GM23338 (cell line): ENCODE results near the gene RIN3. TPM values are rescaled to one million over a fixed set of nuclear protein-coding genes. Genes with fewer than 3 reads are reported as not detected.

Experiments
- ATAC-seq: fragments of 200-7000 bp; cut with Tn5 transposase; 3 replicates; pipeline ENCODE4 v1.9.1; 2020
- DNase-seq: peaks from one replicate; pipeline ENCODE4 v3.0.0-alpha.2; 2015; ENCODE audit warnings: low spot score
- H2AFZ ChIP-seq: fragments of 200-600 bp; sonication (generic); 2 replicates; pipeline ENCODE4 v1.8.0; 2016; ENCODE audit warnings: antibody characterized with exemption, mild to moderate bottlenecking, moderate library complexity
- H3F3A ChIP-seq: fragments of 200-600 bp; sonication (generic); replicated peaks from 2 replicates; pipeline ENCODE4 v1.8.0; 2017; ENCODE audit warnings: antibody characterized with exemption, mixed run types, low read depth
- H3K27ac ChIP-seq: fragments of 200-600 bp; sonication (generic); 2 replicates; pipeline ENCODE4 v1.6.1; 2016; ENCODE audit warnings: low read depth
- H3K27me3 ChIP-seq: fragments of 200-600 bp; sonication (generic); 2 replicates; pipeline ENCODE4 v1.8.0; 2016; ENCODE audit warnings: mild to moderate bottlenecking, mixed run types, moderate library complexity; ENCODE audit not compliant: insufficient read depth
- H3K36me3 ChIP-seq: fragments of 200-600 bp; sonication (generic); 2 replicates; pipeline ENCODE4 v1.8.0; 2016; ENCODE audit warnings: mild to moderate bottlenecking; ENCODE audit not compliant: insufficient read depth
- H3K4me1 ChIP-seq: fragments of 200-600 bp; sonication (generic); 2 replicates; pipeline ENCODE4 v1.8.0; 2016; ENCODE audit warnings: mild to moderate bottlenecking, moderate library complexity; ENCODE audit not compliant: insufficient read depth
- H3K4me2 ChIP-seq: fragments of 200-600 bp; sonication (generic); 2 replicates; pipeline ENCODE4 v1.7.1; 2017; ENCODE audit warnings: mixed run types
- H3K4me3 ChIP-seq: fragments of 200-600 bp; sonication (generic); 2 replicates; pipeline ENCODE4 v1.6.1; 2016; ENCODE audit warnings: mixed run types
- H3K79me2 ChIP-seq: fragments of 200-600 bp; sonication (generic); replicated peaks from 2 replicates; pipeline ENCODE4 v1.8.0; 2017; ENCODE audit warnings: mild to moderate bottlenecking; ENCODE audit not compliant: insufficient read depth
- H3K9me2 ChIP-seq: fragments of 200-600 bp; sonication (generic); 2 replicates; pipeline ENCODE4 v1.8.0; 2017; ENCODE audit not compliant: insufficient read depth
- H4K20me1 ChIP-seq: fragments of 200-600 bp; sonication (generic); replicated peaks from 2 replicates; pipeline ENCODE4 v1.8.0; 2017; ENCODE audit warnings: mild to moderate bottlenecking; ENCODE audit not compliant: insufficient read depth
- H3K27ac Mint-ChIP-seq: 2 replicates; pipeline ENCODE4 v1.8.0; 2020; ENCODE audit warnings: inconsistent platforms, mild to moderate bottlenecking, moderate library complexity, mixed read lengths
- H3K27me3 Mint-ChIP-seq: 3 replicates; pipeline ENCODE4 v1.8.0; 2022; ENCODE audit warnings: low read depth, mild to moderate bottlenecking, moderate library complexity, mixed read lengths, inconsistent platforms; ENCODE audit not compliant: insufficient read depth, poor library complexity
- H3K36me3 Mint-ChIP-seq: 3 replicates; pipeline ENCODE4 v1.8.0; 2021; ENCODE audit warnings: low read depth, mild to moderate bottlenecking, inconsistent platforms, moderate library complexity, mixed read lengths
- H3K4me1 Mint-ChIP-seq: 3 replicates; pipeline ENCODE4 v1.8.0; 2020; ENCODE audit warnings: mild to moderate bottlenecking, inconsistent platforms, mixed read lengths
- H3K4me3 Mint-ChIP-seq: 3 replicates; pipeline ENCODE4 v1.8.0; 2021; ENCODE audit warnings: moderate library complexity, mild to moderate bottlenecking, inconsistent platforms, mixed read lengths
- H3K9me3 Mint-ChIP-seq: 3 replicates; pipeline ENCODE4 v1.8.0; 2020; ENCODE audit warnings: moderate library complexity, mild to moderate bottlenecking, inconsistent platforms, mixed read lengths
- CREB1 ChIP-seq: fragments of 250-450 bp; sonication (Bioruptor Pico); IDR thresholded peaks from 2 replicates; pipeline ENCODE4 v1.5.0; 2020; ENCODE audit warnings: low read depth, mild to moderate bottlenecking, moderate library complexity
- EZH2 ChIP-seq: fragments of 200-600 bp; sonication (generic); IDR thresholded peaks from one replicate; pipeline ENCODE4 v1.8.0; 2017; ENCODE audit warnings: antibody characterized with exemption, mild to moderate bottlenecking, low read depth; ENCODE audit not compliant: unreplicated experiment
- EZH2phosphoT487 ChIP-seq: fragments of 200-600 bp; sonication (generic); IDR thresholded peaks from one replicate; pipeline ENCODE4 v1.8.1; 2018; ENCODE audit warnings: antibody characterized with exemption; ENCODE audit not compliant: unreplicated experiment
- JUNB ChIP-seq: IDR thresholded peaks from one replicate; pipeline ENCODE4 v1.6.1; 2016; ENCODE audit warnings: antibody characterized with exemption; ENCODE audit not compliant: unreplicated experiment
- STAT1 ChIP-seq: IDR thresholded peaks from one replicate; pipeline ENCODE4 v1.6.1; 2016; ENCODE audit warnings: antibody characterized with exemption; ENCODE audit not compliant: unreplicated experiment
- polyA plus RNA-seq: library from polyadenylated mRNA; unstranded; fragments of >200 nt; fragmentation: Nextera tagmentation; extraction: Ambion mirVana; gene quantifications from 2 replicates; pipeline ENCODE4 v1.2.1, GENCODE V29; 2016
- total RNA-seq: library from RNA; depleted of rRNA; stranded (reverse); fragments of >200 nt; shearing (Covaris generic); gene quantifications from 2 replicates; pipeline ENCODE4 v1.2.3, GENCODE V29; 2014
- TF ChIP-seq, protein P1 (sequence below): fragments of 250-450 bp; sonication (Bioruptor Pico); IDR thresholded peaks from 2 replicates; pipeline ENCODE4 v1.5.0; 2020; ENCODE audit warnings: mild to moderate bottlenecking, moderate library complexity
- TF ChIP-seq, protein P2 (sequence below), 2 experiments: fragments of 200-600 bp in 1 of 2; sonication (generic) in 1 of 2; conservative IDR thresholded peaks; 2 replicates each; pipeline versions ENCODE4 v1.5.1 to v1.6.1; 2016 to 2017; ENCODE audit warnings: antibody characterized with exemption in 2 of 2, low read depth in 2 of 2, mild to moderate bottlenecking in 2 of 2, moderate library complexity in 1 of 2
- TF ChIP-seq, protein P3 (sequence below): IDR thresholded peaks from 2 replicates; pipeline ENCODE4 v1.6.1; 2016; ENCODE audit warnings: antibody characterized with exemption
- TF ChIP-seq, protein P4 (sequence below): IDR thresholded peaks from one replicate; pipeline ENCODE4 v1.6.1; 2018; ENCODE audit warnings: antibody characterized with exemption; ENCODE audit not compliant: unreplicated experiment

RIN3 gene
- total and polyA plus RNA-seq, 2 experiments from 2014 or later: 0.97 to 1.5 TPM

DNA sequence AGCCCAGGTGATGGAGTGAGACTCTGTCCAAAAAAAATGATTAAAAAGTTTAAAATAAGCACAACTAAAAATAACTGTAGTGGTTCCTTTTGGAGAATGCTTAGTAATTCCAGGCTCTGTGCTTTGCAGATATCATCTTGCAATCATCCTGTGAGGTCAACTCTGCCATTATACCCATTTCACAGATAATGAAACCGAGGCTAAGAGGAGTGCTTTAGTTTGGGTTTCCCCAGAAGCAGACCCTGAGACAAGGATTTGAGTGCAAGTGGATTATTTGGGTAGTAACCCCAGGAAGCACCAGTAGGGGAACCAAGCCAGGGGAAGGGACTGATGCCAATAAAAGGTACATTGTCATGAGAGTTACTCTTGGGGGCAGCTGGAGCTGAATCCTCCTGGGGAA, 44.7 kb downstream of the RIN3 start:
- H3K9me2 ChIP-seq: no peaks in the 10 kb centered on the region
- TF ChIP-seq, protein P1, sequence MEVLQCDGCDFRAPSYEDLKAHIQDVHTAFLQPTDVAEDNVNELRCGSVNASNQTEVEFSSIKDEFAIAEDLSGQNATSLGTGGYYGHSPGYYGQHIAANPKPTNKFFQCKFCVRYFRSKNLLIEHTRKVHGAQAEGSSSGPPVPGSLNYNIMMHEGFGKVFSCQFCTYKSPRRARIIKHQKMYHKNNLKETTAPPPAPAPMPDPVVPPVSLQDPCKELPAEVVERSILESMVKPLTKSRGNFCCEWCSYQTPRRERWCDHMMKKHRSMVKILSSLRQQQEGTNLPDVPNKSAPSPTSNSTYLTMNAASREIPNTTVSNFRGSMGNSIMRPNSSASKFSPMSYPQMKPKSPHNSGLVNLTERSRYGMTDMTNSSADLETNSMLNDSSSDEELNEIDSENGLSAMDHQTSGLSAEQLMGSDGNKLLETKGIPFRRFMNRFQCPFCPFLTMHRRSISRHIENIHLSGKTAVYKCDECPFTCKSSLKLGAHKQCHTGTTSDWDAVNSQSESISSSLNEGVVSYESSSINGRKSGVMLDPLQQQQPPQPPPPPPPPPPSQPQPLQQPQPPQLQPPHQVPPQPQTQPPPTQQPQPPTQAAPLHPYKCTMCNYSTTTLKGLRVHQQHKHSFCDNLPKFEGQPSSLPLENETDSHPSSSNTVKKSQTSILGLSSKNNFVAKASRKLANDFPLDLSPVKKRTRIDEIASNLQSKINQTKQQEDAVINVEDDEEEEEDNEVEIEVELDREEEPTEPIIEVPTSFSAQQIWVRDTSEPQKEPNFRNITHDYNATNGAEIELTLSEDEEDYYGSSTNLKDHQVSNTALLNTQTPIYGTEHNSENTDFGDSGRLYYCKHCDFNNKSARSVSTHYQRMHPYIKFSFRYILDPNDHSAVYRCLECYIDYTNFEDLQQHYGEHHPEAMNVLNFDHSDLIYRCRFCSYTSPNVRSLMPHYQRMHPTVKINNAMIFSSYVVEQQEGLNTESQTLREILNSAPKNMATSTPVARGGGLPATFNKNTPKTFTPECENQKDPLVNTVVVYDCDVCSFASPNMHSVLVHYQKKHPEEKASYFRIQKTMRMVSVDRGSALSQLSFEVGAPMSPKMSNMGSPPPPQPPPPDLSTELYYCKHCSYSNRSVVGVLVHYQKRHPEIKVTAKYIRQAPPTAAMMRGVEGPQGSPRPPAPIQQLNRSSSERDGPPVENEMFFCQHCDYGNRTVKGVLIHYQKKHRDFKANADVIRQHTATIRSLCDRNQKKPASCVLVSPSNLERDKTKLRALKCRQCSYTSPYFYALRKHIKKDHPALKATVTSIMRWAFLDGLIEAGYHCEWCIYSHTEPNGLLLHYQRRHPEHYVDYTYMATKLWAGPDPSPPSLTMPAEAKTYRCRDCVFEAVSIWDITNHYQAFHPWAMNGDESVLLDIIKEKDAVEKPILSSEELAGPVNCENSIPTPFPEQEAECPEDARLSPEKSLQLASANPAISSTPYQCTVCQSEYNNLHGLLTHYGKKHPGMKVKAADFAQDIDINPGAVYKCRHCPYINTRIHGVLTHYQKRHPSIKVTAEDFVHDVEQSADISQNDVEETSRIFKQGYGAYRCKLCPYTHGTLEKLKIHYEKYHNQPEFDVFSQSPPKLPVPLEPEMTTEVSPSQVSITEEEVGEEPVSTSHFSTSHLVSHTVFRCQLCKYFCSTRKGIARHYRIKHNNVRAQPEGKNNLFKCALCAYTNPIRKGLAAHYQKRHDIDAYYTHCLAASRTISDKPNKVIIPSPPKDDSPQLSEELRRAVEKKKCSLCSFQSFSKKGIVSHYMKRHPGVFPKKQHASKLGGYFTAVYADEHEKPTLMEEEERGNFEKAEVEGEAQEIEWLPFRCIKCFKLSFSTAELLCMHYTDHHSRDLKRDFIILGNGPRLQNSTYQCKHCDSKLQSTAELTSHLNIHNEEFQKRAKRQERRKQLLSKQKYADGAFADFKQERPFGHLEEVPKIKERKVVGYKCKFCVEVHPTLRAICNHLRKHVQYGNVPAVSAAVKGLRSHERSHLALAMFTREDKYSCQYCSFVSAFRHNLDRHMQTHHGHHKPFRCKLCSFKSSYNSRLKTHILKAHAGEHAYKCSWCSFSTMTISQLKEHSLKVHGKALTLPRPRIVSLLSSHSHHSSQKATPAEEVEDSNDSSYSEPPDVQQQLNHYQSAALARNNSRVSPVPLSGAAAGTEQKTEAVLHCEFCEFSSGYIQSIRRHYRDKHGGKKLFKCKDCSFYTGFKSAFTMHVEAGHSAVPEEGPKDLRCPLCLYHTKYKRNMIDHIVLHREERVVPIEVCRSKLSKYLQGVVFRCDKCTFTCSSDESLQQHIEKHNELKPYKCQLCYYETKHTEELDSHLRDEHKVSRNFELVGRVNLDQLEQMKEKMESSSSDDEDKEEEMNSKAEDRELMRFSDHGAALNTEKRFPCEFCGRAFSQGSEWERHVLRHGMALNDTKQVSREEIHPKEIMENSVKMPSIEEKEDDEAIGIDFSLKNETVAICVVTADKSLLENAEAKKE (CRISPR knock-in tag): no peak
- no peak for TF ChIP-seq CREB1 (CRISPR knock-in tag)
- no peak for TF ChIP-seq JUNB
- TF ChIP-seq, protein P2, sequence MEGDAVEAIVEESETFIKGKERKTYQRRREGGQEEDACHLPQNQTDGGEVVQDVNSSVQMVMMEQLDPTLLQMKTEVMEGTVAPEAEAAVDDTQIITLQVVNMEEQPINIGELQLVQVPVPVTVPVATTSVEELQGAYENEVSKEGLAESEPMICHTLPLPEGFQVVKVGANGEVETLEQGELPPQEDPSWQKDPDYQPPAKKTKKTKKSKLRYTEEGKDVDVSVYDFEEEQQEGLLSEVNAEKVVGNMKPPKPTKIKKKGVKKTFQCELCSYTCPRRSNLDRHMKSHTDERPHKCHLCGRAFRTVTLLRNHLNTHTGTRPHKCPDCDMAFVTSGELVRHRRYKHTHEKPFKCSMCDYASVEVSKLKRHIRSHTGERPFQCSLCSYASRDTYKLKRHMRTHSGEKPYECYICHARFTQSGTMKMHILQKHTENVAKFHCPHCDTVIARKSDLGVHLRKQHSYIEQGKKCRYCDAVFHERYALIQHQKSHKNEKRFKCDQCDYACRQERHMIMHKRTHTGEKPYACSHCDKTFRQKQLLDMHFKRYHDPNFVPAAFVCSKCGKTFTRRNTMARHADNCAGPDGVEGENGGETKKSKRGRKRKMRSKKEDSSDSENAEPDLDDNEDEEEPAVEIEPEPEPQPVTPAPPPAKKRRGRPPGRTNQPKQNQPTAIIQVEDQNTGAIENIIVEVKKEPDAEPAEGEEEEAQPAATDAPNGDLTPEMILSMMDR (conservative IDR thresholded peaks at IDR 0.05; ENCODE audit: low read depth in 2 of 2): no peak
- no peak for TF ChIP-seq EZH2phosphoT487
- TF ChIP-seq, protein P3, sequence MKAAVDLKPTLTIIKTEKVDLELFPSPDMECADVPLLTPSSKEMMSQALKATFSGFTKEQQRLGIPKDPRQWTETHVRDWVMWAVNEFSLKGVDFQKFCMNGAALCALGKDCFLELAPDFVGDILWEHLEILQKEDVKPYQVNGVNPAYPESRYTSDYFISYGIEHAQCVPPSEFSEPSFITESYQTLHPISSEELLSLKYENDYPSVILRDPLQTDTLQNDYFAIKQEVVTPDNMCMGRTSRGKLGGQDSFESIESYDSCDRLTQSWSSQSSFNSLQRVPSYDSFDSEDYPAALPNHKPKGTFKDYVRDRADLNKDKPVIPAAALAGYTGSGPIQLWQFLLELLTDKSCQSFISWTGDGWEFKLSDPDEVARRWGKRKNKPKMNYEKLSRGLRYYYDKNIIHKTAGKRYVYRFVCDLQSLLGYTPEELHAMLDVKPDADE: no peak
- TF ChIP-seq EZH2: no peak
- no peak for TF ChIP-seq STAT1
- TF ChIP-seq, protein P4, sequence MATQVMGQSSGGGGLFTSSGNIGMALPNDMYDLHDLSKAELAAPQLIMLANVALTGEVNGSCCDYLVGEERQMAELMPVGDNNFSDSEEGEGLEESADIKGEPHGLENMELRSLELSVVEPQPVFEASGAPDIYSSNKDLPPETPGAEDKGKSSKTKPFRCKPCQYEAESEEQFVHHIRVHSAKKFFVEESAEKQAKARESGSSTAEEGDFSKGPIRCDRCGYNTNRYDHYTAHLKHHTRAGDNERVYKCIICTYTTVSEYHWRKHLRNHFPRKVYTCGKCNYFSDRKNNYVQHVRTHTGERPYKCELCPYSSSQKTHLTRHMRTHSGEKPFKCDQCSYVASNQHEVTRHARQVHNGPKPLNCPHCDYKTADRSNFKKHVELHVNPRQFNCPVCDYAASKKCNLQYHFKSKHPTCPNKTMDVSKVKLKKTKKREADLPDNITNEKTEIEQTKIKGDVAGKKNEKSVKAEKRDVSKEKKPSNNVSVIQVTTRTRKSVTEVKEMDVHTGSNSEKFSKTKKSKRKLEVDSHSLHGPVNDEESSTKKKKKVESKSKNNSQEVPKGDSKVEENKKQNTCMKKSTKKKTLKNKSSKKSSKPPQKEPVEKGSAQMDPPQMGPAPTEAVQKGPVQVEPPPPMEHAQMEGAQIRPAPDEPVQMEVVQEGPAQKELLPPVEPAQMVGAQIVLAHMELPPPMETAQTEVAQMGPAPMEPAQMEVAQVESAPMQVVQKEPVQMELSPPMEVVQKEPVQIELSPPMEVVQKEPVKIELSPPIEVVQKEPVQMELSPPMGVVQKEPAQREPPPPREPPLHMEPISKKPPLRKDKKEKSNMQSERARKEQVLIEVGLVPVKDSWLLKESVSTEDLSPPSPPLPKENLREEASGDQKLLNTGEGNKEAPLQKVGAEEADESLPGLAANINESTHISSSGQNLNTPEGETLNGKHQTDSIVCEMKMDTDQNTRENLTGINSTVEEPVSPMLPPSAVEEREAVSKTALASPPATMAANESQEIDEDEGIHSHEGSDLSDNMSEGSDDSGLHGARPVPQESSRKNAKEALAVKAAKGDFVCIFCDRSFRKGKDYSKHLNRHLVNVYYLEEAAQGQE: no peak
- peaks cover 5% of the 10 kb centered on the region; the same call in 2 of the 3 replicates for H3K4me1 Mint-ChIP-seq
- H3K36me3 Mint-ChIP-seq: no peaks in the 10 kb centered on the region
- H3K27ac Mint-ChIP-seq: no peak overlapping the region
- no peak overlapping the region for H3K27ac ChIP-seq
- H2AFZ ChIP-seq: no peak overlapping the region
- ATAC-seq (no peak), DNase-seq (no peak)
- no peaks in the 10 kb centered on the region for H3K79me2 ChIP-seq
- H3K36me3 ChIP-seq: no peaks in the 10 kb centered on the region
- no peak overlapping the region for H3K4me3 ChIP-seq
- H3K27me3 Mint-ChIP-seq: peaks cover 9% of the 10 kb centered on the region
- no peak overlapping the region for H3K4me3 Mint-ChIP-seq
- no peaks in the 10 kb centered on the region for H4K20me1 ChIP-seq
- H3F3A ChIP-seq: no peaks in the 10 kb centered on the region
- no peaks in the 10 kb centered on the region for H3K4me1 ChIP-seq
- no peaks in the 10 kb centered on the region; the same call in 2 of the 3 replicates for H3K9me3 Mint-ChIP-seq
- no peak overlapping the region for H3K4me2 ChIP-seq
- no peaks in the 10 kb centered on the region for H3K27me3 ChIP-seq
